Measurements from ENCODE around the gene SPDYE3.

SPDYE3 gene

GRCh38 chr7:100366411-100367250, 59.1 kb downstream of the SPDYE3 start:
- no peak overlapping the region for H3K4me3 ChIP-seq (ENCODE audit: low read depth, low read length)
- TF ChIP-seq CTCF (conservative IDR thresholded peaks at IDR 0.05; ENCODE audit: low read depth, low read length): no peak
- DNase-seq (ENCODE audit: low read depth): no peak

GRCh38 chr7:100367251-100367620, 59.7 kb downstream of the SPDYE3 start:
- no peak for DNase-seq (ENCODE audit: low read depth)
- H3K4me3 ChIP-seq (ENCODE audit: low read depth, low read length): no peak overlapping the region
- no peak for TF ChIP-seq CTCF (conservative IDR thresholded peaks at IDR 0.05; ENCODE audit: low read depth, low read length)

DNA sequence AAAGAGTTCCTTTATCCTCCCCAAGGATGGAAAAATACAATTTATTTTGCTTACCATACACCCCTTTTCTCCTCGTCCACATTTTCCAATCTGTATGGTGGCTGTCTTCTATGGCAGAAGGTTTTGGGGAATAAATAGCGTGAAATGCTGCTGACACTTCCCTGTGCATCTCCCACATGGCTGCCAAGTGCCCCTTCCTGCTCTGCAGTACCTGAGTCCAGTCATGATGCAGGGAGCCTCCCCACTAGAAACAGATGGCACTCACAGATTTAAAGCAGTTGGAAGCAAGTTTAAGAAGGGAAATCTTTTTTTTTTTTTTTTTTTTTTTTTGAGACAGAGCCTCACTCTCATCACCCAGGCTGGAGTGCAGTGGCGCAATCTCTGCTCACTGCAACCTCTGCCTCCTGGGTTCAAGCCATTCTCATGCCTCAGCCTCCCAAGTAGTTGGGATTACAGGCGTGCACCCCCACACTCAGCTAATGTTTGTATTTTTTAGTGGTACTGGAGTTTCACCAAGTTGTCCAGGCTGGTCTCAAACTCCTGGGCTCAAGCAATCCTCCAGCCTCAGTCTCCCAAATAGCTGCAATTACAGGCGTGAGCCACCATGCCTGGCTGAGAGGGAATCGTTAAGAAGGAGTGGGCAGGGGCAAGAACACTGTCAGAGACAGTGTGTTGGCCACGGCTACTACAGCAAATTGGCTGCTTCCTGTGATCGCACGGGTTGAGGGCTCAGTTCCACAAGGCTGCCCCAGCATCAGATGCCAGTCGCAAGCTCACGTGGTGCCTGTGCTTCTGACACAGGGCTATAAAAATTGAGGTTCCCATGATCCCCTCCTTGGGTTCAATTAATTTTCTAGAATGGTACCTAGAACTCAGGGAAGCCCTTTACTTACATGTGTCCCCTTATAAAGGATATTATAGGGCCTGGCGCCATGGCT, 60.4 kb downstream of the SPDYE3 start:
- no peak for TF ChIP-seq CTCF (conservative IDR thresholded peaks at IDR 0.05; ENCODE audit: low read depth, low read length)
- H3K4me3 ChIP-seq (ENCODE audit: low read depth, low read length): no peak overlapping the region
- no peak for DNase-seq (ENCODE audit: low read depth)

DNA sequence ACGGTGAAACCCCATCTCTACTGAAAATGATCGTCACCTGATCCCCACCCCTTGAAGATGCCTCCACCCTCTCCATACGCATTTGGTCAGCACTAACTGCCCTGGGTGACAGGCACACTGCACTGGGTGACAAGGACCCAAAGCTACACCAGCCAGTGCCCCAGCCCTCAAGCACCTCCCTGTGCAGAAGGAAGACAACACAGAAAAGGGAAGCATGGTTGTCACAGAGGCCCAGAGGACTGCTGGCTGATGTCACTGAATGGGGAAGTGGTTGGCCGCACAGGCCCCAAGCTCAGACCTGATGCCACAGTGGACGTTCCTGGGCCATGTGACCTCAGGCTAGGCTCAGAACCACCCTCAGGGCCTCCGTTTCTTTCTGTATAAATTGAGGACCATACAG, 61.6 kb downstream of the SPDYE3 start:
- DNase-seq (ENCODE audit: low read depth): no peak
- no peak for TF ChIP-seq CTCF (conservative IDR thresholded peaks at IDR 0.05; ENCODE audit: low read depth, low read length)
- no peak overlapping the region for H3K4me3 ChIP-seq (ENCODE audit: low read depth, low read length)

GRCh38 chr7:100370303-100370702, 62.8 kb downstream of the SPDYE3 start:
- no peak overlapping the region for H3K4me3 ChIP-seq (ENCODE audit: low read depth, low read length)
- DNase-seq (ENCODE audit: low read depth): no peak
- TF ChIP-seq CTCF (conservative IDR thresholded peaks at IDR 0.05; ENCODE audit: low read depth, low read length): no peak

- no peak for DNase-seq (ENCODE audit: low read depth)
- no peak for TF ChIP-seq CTCF (conservative IDR thresholded peaks at IDR 0.05; ENCODE audit: low read depth, low read length)
- no peak overlapping the region for H3K4me3 ChIP-seq (ENCODE audit: low read depth, low read length)
Observed at GRCh38 chr7:100370746-100371145, 63.2 kb downstream of the SPDYE3 start.
